GM20000 (cell line): ENCODE data around the gene DPY30.

Experiments used
- DNase-seq: peaks from one replicate; pipeline ENCODE4 v3.0.0; 2012; ENCODE audit warnings: low spot score
- TF ChIP-seq, protein P1 (sequence below): IDR thresholded peaks from 2 replicates; pipeline ENCODE4 v1.5.1; 2012; ENCODE audit warnings: mild to moderate bottlenecking, control low read depth; ENCODE audit errors: extremely low read depth, missing control alignments

The DPY30 gene

DNA sequence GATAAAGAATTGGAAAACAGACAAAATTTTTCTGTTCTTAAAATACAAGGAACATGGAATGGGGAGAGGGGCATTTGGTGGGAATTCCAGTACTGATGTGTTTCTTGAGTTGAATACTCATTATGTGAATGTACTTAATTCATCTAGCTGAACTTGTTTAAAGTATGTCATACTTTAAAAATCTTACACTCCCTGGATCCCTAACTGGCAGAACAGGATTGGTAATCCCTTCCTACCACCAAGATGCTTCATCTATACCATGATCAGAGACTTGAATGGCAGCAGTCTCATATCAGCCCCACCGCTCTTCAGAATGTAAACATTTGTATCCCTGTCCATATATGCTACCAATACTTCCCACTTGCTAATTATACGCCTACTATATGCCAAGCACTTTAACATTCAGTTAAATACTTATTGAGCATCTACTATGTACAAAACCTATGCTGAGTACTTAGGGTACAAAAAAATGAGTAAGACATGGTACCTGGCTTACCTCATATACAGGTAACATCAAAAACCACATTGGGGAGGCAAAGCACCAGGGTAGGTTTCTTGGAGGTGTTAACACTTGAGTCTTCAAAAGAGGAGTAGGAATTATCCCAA, 34.1 kb downstream of the DPY30 start:
- no peak for DNase-seq
- TF ChIP-seq, protein P1, sequence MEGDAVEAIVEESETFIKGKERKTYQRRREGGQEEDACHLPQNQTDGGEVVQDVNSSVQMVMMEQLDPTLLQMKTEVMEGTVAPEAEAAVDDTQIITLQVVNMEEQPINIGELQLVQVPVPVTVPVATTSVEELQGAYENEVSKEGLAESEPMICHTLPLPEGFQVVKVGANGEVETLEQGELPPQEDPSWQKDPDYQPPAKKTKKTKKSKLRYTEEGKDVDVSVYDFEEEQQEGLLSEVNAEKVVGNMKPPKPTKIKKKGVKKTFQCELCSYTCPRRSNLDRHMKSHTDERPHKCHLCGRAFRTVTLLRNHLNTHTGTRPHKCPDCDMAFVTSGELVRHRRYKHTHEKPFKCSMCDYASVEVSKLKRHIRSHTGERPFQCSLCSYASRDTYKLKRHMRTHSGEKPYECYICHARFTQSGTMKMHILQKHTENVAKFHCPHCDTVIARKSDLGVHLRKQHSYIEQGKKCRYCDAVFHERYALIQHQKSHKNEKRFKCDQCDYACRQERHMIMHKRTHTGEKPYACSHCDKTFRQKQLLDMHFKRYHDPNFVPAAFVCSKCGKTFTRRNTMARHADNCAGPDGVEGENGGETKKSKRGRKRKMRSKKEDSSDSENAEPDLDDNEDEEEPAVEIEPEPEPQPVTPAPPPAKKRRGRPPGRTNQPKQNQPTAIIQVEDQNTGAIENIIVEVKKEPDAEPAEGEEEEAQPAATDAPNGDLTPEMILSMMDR, result no peak

DNA sequence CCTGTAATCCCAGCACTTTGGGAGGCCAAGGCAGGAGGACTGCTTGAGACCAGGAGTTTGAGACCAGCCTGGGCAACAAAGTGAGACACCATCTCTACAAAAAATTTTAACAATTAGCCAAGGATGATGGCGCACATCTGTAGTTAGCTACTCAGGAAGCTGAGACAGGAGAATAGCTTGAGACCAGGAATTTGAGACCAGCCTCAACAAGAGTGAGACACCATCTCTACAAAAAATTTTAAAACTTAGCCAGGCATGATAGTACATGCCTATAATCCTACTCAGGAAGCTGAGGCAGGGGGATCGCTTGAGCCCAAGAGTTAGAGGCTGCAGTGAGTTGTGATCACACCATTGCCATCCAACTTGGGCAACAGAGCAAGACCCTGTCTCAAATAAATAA, 35.8 kb downstream of the DPY30 start:
- no peak for DNase-seq
- TF ChIP-seq, protein P1, result no peak

DNA sequence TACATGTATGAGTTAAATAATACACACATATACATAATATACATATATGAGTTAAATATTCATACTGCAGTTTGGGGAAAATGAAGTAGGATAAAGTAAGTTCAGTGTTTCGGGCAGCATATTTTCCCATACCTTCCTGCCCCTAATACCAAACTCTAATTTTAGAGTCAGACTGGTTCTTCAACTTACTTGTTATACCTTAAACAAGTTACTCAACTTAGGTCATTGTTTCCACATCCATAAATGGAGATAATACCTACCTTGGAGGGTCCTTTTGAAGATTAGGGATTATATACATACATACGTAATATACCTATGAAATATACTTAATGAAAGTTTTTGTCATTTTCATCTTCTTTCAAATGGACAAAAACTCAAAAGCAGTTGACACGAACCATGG, 37.2 kb downstream of the DPY30 start:
- no peak for DNase-seq
- TF ChIP-seq, protein P1, result no peak

DNA sequence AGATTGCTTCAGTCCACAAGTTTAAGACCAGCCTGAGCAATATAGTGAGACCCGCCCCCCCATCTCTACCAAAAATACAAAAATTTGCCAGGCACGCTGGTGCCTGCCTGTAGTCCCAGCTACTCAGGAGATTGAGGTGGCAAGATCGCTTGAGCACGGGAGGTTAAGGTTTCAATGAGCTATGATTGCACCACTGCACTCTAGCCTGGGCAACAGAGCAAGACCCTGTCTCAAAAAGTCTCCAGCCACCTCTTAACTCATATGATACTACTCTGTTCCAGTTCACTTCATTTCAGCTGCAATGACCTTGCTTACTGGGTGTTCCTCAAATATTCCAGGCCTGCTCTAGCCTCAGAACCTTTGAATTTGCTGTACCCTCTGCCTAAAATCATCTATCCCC, 40.2 kb downstream of the DPY30 start:
- DNase-seq, result no peak
- TF ChIP-seq, protein P1, result no peak

DNA sequence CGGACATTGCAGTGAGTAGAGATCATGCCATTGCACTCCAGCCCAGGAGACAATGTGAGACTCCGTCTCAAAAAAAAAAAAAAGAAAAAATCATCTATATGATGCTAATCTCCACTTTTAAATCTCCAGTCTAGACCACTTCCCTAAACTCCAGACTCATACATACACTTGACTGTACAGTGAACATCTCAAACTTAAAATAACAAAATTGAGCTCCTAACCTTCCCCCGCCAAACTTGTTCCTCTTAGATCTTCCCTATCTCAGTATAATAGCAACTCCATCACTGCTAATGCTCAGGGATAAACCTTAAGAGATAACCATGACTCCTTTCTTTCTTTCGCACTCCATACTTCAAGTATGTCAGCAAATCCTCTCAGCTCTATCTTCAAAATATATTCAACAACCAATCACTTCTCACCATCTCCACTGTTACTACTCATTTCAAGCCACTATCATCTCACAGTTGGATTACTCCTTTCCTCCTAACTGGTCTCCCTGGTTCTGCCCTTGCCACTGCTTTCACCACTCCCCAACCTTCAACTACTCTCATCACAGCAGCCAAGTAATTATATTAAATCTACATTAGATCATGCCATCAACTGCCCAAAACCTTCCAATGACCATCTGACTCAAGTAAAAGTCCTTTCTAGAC, 40.7 kb downstream of the DPY30 start:
- TF ChIP-seq, protein P1, result no peak
- no peak for DNase-seq

DNA sequence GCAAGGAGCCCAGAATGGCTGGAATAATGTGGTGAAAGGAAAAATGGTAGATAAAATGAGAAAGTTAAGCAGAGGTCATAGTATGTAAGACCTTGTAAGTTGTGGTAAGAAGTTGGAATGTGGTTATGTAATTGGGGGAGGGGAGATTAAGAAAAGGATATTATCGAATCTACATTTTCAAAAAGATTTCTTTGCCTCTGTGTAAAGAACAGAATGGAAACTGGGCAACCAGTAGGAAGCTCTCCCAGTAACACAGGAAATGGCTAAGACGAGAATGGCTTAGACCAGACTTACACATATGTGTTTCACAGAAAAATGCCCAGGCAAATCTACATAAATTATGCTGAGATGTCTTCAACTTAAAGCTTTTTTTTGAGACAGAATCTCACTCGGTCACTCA, 42.0 kb downstream of the DPY30 start:
- TF ChIP-seq, protein P1, result no peak
- no peak for DNase-seq

DNA sequence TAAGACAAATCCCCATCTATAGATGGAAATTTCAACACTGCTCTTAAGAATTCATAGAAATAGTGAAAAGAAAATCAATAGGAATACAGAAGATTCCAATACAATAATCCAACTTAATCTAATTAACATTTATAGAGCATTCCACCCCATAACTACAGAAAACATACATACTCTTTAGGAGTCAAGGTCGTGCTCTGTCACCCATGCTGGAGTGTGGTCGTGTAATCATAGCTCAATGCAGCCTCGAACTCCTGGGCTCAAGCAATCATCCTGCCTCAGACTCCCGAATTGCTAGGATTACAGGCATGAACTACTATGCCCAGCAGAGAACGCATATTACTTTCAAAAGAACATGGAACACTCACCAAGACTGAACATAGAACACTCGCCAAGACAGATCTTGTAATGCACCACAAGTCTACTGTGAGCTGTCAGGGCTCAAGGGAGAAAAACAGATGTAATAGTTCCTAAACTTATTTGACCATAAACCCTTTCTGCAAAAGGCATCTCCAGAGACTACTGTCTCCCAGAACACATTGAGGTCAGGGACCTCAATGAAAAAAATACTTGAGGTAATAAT, 42.9 kb downstream of the DPY30 start:
- TF ChIP-seq, protein P1, result no peak
- DNase-seq, result no peak
